NOMO-1 treated with DMSO at 0.1 percent for 48 hours (cell line): ENCODE results near the gene FHAD1.
"Not testable (repeated sequence)": the region's sequence is repeated elsewhere in the genome, so short reads cannot be mapped to it uniquely, and the experiment has no call there.

ENCODE experiments used
- DNase-seq: peaks from one replicate; lab custom pipeline; 2025; ENCODE audit not compliant: unreplicated experiment; lab: John Stamatoyannopoulos, UW

Gene FHAD1

GRCh38 chr1:15275921-15276683, 29.1 kb downstream of the FHAD1 start:
- no peak for DNase-seq

GRCh38 chr1:15276691-15277446, 29.8 kb downstream of the FHAD1 start:
- no peak for DNase-seq

DNA sequence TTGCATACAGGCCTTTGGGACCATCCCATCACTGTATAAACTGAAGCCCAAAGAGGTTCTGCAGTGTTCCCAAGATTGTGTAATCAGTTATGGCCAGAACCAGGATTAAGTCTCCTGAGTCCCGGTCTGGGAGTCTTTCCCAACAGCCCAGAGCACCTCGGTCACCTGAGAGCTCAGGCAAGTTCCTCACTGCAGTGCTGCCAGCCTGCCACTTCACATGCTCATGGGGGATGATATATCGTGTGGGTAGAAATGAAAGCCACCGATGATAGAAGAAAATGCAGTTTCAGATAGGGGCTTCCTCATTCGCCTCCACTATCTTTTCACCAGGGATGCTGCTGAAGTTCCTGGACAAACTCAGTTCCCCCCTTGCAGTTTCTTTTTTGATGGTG, 30.4 kb downstream of the FHAD1 start:
- DNase-seq: peak; percentile 8

DNA sequence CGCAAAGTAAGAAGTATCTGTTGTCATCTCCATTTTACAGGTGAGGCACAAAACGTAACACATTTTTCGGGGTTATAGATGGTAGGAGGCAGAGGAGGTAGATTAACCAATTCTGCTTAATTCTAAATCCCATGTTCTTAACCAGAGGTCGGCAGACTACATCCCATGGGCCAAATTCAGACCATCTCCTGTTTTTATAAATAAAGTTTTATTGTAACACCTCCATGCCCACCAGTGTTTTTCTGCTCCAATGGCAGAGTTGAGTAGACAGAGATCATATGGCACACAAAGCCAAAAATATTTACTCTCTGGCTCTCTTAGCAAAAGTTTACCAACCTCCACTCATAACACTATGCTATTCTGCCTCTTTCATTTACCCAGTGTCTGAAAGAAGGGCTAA, 30.9 kb downstream of the FHAD1 start:
- DNase-seq: no peak

DNA sequence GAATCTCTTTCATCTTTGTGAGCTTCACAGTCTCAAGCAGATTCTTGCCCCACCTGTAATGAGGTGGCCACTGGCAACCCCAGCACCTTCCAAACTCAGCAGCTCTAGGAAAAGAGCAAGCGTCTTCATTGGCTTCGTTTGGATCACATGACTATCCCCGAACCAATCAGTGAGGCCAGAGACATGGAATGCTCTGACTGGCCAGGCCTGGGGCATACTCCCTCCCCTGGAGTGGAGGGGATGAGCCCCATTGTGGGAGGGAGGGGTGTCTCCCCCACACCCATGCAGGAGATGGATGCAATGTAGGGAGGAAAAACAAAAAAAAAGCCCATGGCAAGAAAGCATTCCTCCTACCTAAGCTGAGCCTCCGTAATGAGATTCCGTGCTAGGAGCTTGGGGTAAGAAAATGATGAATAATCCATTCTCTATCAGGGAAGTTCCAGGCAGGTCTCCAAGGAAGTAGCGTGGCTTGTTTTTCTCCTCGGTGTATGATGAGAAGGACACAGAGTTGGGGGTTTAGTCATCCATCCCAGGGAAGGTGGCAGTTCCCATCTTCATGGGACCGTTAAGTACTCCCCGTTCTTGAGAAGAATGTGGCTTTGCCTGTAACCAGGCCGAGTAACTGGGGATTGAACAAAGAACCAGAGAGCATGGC, 32.7 kb downstream of the FHAD1 start:
- DNase-seq: no peak

DNA sequence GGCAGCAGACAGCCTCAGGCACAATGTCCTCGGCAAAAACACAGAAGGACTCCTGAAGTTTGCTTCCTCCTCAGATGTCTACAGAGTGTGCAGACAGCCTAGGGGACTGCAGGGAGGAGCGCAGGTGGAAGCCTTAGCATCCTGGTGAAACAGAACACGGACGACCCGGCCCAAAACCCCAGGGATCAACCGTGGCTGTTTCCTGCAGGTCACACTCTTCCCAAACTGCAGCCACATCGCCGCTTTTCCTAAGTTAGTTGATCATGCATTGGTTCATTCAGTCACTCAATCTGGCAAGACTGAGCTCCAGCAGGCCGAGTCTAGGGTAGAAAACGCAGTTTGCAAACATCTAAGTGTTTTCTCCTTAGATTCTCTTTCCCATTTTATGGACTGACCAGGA, 33.4 kb downstream of the FHAD1 start:
- no peak for DNase-seq

GRCh38 chr1:15282038-15282437, 35.0 kb downstream of the FHAD1 start:
- no peak for DNase-seq

- DNase-seq: no peak
Observed at GRCh38 chr1:15282810-15283474, 35.9 kb downstream of the FHAD1 start.

DNA sequence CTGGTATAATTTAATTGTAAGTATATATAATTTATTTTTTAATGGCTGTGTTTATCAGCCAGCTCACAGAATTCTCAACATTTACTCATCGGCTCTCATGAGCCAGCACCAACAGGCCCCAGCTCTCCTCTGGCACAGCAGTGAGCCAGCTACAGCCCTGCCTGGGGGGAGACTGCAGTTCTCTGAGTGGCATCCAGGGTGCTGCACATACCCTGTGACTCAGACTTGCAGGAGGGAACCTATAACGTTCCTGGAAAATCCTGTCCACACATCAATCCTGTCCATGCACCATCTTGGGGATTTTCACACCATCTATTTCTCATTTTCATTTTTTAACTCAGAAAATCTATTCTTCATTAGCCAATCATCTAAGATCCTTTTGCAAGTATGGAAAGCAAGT, 36.5 kb downstream of the FHAD1 start:
- DNase-seq: no peak

- no peak for DNase-seq
Observed at GRCh38 chr1:15286452-15286851, 39.4 kb downstream of the FHAD1 start.

DNA sequence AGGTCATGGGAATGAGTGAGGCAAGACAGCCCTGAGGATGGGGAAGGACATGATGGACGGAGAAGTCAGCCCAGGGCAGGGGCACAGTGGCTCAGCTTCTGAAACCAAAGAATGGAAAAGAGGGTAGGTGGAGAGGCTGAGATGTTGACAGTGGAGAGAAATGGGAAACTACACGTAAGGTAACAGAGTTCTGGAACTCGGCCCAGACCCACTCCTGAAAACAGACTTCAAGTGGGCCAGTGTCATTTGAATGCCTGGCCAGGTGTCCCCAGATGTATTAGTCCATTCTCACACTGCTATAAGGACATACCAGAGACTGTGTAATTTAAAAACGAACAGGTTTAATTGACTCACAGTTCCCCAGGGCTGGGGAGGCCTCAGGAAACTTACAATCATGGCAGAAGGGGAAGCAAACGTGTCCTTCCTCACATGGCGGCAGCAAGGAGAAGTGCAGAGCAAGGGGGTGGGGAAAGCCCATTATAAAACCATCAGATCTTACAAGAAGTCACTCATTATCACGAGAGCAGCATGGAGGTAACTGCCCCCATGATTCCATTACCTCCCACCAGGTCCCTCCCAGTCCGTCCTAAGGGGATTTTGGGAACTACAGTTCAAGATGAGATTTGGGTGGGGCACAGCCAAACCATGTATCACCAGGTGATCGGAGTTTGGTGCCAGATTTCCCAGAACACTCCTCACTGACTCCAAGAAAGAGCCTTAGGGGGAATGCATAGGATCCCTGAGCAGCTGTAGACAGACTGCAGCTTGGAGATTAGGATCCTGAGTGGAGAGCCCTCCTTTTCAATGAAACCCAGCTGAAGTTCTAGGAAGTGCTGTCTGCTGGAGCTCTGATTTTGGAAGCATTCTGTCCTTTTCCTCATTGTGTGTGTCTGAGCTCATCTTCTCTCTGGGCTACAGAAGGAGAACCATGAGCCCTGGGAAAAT, 40.3 kb downstream of the FHAD1 start:
- DNase-seq: no peak

DNA sequence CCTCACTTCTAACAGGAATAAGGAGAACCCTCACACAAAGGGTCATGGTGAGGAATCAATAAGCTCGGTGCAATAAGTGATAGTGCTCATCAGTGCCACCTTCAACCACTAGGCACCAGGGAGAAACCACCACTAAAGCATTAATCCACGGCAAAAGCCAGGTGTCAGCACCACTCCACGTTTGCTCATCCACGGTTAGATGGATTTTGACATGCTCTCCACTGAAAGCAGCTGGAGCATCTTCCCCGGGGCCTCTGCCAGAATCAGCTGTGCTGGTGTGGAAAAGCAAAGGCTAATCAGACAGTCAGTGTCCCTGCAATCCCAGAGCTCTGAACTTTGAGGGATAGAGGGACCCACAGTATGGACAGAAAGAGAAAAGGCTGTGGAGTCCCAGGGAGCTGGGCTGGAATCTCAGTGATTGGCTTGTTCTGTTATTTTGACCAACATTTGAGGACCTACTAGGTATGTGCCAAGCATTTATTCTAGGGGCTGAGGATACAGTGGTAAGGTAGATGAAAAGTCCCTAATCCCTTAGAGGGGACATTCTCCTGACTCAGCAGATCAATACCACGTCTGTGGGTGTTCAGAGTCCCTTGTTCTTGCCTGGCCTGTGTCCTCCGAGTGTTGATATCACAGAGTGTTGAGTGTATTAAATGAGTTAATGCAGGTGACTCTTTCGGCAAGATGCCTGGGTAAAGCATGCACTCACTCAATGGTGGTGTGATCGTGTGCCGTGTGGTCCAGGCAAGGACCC, 41.3 kb downstream of the FHAD1 start:
- no peak for DNase-seq

GRCh38 chr1:15289251-15289651, 42.2 kb downstream of the FHAD1 start:
- no peak for DNase-seq

GRCh38 chr1:15290382-15290781, 43.4 kb downstream of the FHAD1 start:
- DNase-seq: no peak

DNA sequence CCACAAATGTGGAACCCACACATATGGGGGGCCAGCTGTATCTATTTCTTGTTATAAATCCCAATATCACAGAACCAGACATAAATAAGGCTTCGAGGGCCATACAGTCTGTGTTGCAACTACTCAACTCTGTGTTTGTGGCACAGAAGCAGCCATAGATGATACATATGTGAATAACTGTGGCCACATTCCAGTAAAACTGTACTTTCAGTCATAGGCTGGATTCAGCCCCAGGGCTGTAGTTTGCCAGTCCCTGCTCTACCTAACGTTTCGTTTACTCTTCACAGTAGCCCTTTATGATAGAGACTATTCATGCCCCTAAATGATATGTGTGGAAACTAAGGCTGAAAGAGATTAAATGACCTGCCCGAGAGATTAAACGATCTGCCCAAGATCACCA, 48.7 kb downstream of the FHAD1 start:
- no peak for DNase-seq

- peak; percentile 31 for DNase-seq
Observed at GRCh38 chr1:15296585-15297321, 49.7 kb downstream of the FHAD1 start.

DNA sequence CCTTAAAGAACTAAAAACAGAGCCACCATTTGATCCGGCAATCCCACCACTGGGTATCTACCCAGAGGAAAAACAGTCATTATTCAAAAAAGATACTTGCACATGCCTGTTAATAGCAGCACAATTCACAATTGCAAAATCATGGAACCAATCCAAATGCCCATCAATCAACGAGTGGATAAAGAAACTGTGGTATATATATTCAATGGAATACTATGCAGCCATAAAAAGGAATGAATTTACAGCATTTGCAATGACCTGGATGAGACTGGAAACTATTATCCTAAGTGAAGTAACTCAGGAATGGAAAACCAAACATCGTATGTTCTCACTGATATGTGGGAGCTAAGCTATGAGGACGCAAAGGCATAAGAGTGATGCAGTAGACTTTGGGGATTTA, 51.0 kb downstream of the FHAD1 start:
- not testable (repeated sequence) for DNase-seq

GRCh38 chr1:15299179-15299578, 52.2 kb downstream of the FHAD1 start:
- no peak for DNase-seq

GRCh38 chr1:15299806-15300205, 52.8 kb downstream of the FHAD1 start:
- no peak for DNase-seq
